Liver (tissue), 3 donors: Measurements from ENCODE around the gene CMBL.

Experiments used
- EGR1 ChIP-seq, 2 donors: IDR thresholded peaks; 2 replicates each; pipeline ENCODE4 v1.6.1; 2016 to 2018; ENCODE audit warnings: antibody characterized with exemption in 2 of 2, low read depth in 2 of 2
- GABPA ChIP-seq, 2 donors: IDR thresholded peaks in 1 of 2; conservative IDR thresholded peaks in 1 of 2; 2 replicates each; pipeline ENCODE4 v1.6.1; 2016; ENCODE audit warnings: antibody characterized with exemption in 2 of 2, mild to moderate bottlenecking in 1 of 2, moderate library complexity in 1 of 2
- HNF4A ChIP-seq, 2 donors: conservative IDR thresholded peaks; 2 replicates each; pipeline ENCODE4 v1.6.1; 2016; ENCODE audit warnings: antibody characterized with exemption in 2 of 2, mild to moderate bottlenecking in 2 of 2
- JUND ChIP-seq, 2 donors: IDR thresholded peaks; 2 replicates each; pipeline ENCODE4 v1.6.1; 2016; ENCODE audit warnings: antibody characterized with exemption in 2 of 2
- MAX ChIP-seq: IDR thresholded peaks from 2 replicates; pipeline ENCODE4 v1.6.1; 2016; ENCODE audit warnings: antibody characterized with exemption
- RAD21 ChIP-seq, 2 donors: IDR thresholded peaks; 2 replicates each; pipeline ENCODE4 v1.6.1; 2016; ENCODE audit warnings: antibody characterized with exemption in 2 of 2, mild to moderate bottlenecking in 2 of 2
- RXRA ChIP-seq, 2 donors: IDR thresholded peaks; 2 replicates each; pipeline ENCODE4 v1.6.1; 2017 to 2018; ENCODE audit warnings: antibody characterized with exemption in 2 of 2, mild to moderate bottlenecking in 1 of 2
- SP1 ChIP-seq: IDR thresholded peaks from 2 replicates; pipeline ENCODE4 v1.6.1; 2018; ENCODE audit warnings: antibody characterized with exemption, mild to moderate bottlenecking
- TAF1 ChIP-seq: conservative IDR thresholded peaks from 2 replicates; pipeline ENCODE4 v1.6.1; 2016; ENCODE audit warnings: antibody characterized with exemption, mild to moderate bottlenecking
- YY1 ChIP-seq: IDR thresholded peaks from 2 replicates; pipeline ENCODE4 v1.6.1; 2016; ENCODE audit warnings: antibody characterized with exemption, mild to moderate bottlenecking
- TF ChIP-seq, protein P1 (sequence below): fragments of 150-350 bp; IDR thresholded peaks from 2 replicates; pipeline ENCODE4 v1.5.1; 2017; ENCODE audit warnings: improper control_type of control experiment, low read depth, low read length; ENCODE audit not compliant: missing input control
- TF ChIP-seq, protein P2 (sequence below): IDR thresholded peaks from 2 replicates; pipeline ENCODE4 v1.6.1; 2016; ENCODE audit warnings: antibody characterized with exemption, mild to moderate bottlenecking
- donor health status: healthy.
- donor health status: healthy.

DNA sequence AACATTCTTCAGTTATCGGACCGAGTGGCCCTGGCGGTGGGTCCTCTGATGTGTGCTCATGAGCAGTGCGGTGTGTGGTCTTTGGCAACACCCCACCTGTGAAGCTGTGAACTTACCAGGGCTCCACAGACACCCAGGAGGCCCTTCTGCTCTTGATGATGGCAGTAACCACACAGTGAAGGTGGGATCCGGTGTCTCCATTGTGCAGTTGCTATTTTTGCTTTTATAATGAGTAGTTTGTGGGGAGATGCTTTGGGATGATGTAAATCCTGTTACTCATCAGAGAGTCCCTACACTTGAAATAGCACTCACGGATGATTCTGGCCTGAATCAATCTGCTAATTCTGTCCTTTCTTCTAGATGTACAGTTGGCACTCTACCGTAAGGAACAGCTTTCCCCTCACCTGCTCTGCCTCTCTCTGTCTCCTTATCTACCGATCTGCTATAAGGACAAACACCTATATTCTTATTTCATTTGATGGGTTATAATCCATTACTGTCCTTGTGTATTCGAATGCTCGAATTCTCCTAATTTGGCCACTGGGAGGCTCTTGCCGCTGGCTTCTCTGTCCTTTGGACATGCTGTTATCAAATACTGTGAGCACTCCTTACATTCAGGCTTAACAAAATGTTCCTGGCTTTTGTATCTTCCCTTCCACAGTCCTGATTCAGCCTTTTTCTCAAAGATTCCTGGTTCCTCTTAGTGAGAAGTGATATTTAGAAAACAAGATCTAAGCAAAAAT is 78.2 kb downstream of the CMBL start:
- TF ChIP-seq, protein P1, sequence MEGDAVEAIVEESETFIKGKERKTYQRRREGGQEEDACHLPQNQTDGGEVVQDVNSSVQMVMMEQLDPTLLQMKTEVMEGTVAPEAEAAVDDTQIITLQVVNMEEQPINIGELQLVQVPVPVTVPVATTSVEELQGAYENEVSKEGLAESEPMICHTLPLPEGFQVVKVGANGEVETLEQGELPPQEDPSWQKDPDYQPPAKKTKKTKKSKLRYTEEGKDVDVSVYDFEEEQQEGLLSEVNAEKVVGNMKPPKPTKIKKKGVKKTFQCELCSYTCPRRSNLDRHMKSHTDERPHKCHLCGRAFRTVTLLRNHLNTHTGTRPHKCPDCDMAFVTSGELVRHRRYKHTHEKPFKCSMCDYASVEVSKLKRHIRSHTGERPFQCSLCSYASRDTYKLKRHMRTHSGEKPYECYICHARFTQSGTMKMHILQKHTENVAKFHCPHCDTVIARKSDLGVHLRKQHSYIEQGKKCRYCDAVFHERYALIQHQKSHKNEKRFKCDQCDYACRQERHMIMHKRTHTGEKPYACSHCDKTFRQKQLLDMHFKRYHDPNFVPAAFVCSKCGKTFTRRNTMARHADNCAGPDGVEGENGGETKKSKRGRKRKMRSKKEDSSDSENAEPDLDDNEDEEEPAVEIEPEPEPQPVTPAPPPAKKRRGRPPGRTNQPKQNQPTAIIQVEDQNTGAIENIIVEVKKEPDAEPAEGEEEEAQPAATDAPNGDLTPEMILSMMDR = no peak
- no peak for TF ChIP-seq JUND (IDR thresholded peaks at IDR 0.05)
- TF ChIP-seq RAD21 (IDR thresholded peaks at IDR 0.05) = peak; percentile 28 to 35
- no peak for TF ChIP-seq SP1
- no peak for TF ChIP-seq MAX
- no peak for TF ChIP-seq YY1
- no peak for TF ChIP-seq TAF1
- TF ChIP-seq RXRA (IDR thresholded peaks at IDR 0.05) = no peak
- no peak for TF ChIP-seq GABPA (IDR thresholded peaks at IDR 0.05 in 1 of 2, conservative IDR thresholded peaks at IDR 0.05 in 1 of 2)
- TF ChIP-seq HNF4A (conservative IDR thresholded peaks at IDR 0.05) = no peak
- TF ChIP-seq, protein P2, sequence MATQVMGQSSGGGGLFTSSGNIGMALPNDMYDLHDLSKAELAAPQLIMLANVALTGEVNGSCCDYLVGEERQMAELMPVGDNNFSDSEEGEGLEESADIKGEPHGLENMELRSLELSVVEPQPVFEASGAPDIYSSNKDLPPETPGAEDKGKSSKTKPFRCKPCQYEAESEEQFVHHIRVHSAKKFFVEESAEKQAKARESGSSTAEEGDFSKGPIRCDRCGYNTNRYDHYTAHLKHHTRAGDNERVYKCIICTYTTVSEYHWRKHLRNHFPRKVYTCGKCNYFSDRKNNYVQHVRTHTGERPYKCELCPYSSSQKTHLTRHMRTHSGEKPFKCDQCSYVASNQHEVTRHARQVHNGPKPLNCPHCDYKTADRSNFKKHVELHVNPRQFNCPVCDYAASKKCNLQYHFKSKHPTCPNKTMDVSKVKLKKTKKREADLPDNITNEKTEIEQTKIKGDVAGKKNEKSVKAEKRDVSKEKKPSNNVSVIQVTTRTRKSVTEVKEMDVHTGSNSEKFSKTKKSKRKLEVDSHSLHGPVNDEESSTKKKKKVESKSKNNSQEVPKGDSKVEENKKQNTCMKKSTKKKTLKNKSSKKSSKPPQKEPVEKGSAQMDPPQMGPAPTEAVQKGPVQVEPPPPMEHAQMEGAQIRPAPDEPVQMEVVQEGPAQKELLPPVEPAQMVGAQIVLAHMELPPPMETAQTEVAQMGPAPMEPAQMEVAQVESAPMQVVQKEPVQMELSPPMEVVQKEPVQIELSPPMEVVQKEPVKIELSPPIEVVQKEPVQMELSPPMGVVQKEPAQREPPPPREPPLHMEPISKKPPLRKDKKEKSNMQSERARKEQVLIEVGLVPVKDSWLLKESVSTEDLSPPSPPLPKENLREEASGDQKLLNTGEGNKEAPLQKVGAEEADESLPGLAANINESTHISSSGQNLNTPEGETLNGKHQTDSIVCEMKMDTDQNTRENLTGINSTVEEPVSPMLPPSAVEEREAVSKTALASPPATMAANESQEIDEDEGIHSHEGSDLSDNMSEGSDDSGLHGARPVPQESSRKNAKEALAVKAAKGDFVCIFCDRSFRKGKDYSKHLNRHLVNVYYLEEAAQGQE = no peak
- no peak for TF ChIP-seq EGR1 (IDR thresholded peaks at IDR 0.05; ENCODE audit: low read depth in 2 of 2)
